H1 (cell line): ENCODE measurements around the gene AHDC1. TPM values are rescaled to one million over a fixed set of nuclear protein-coding genes. Genes with fewer than 3 reads are reported as not detected.

Source experiments
- CTCF ChIA-PET: fragments of 300-600 bp; sonication (Branson Sonifier 250); formaldehyde crosslinking; loops from one replicate; lab custom pipeline; 2021; ENCODE audit not compliant: partially characterized antibody; lab: Charles Lee
- POLR2A ChIA-PET: fragments of 300-600 bp; sonication (Branson Sonifier 250); formaldehyde crosslinking; loops from one replicate; lab custom pipeline; 2021; ENCODE audit warnings: inconsistent platforms; ENCODE audit not compliant: partially characterized antibody; lab: Charles Lee
- DNase-seq, 2 experiments: peaks; one replicate each; pipeline versions ENCODE4 v3.0.0 to v3.0.0-alpha.2; 2010 to 2022; ENCODE audit warnings: low spot score in 2 of 2, low read depth in 1 of 2, mixed read lengths in 1 of 2
- FAIRE-seq: peaks from 2 replicates; lab custom pipeline; 2011; peaks lifted over from hg19 to GRCh38; lab: Jason Lieb, UNC
- H2AFZ ChIP-seq: 2 replicates; pipeline ENCODE4 v1.8.1; 2012; ENCODE audit warnings: low read length, inconsistent platforms
- H2AK5ac ChIP-seq: 2 replicates; pipeline ENCODE4 v1.6.1; 2013; ENCODE audit warnings: low read depth, low read length
- H2BK120ac ChIP-seq: replicated peaks from 2 replicates; pipeline ENCODE3; 2013; ENCODE audit warnings: low read depth, low read length, inconsistent platforms
- H2BK12ac ChIP-seq: 2 replicates; pipeline ENCODE4 v1.6.1; 2013; ENCODE audit warnings: low read depth, low read length
- H2BK15ac ChIP-seq: 2 replicates; pipeline ENCODE4 v1.6.1; 2013; ENCODE audit warnings: low read length
- H2BK20ac ChIP-seq: 2 replicates; pipeline ENCODE4 v1.6.1; 2013; ENCODE audit warnings: low read length
- H2BK5ac ChIP-seq: 2 replicates; pipeline ENCODE4 v1.6.1; 2013; ENCODE audit warnings: low read depth, low read length
- H3K14ac ChIP-seq: 2 replicates; pipeline ENCODE4 v1.6.1; 2013; ENCODE audit warnings: inconsistent platforms; ENCODE audit not compliant: insufficient read length
- H3K18ac ChIP-seq: 2 replicates; pipeline ENCODE4 v1.6.1; 2013; ENCODE audit warnings: low read length; ENCODE audit errors: extremely low read depth
- H3K23ac ChIP-seq: 2 replicates; pipeline ENCODE4 v1.6.1; 2013; ENCODE audit warnings: inconsistent platforms; ENCODE audit not compliant: insufficient read length
- H3K23me2 ChIP-seq: 2 replicates; pipeline ENCODE4 v1.6.1; 2013; ENCODE audit warnings: low read depth, low read length
- H3K27ac ChIP-seq: 2 replicates; pipeline ENCODE4 v1.6.1; 2011; ENCODE audit warnings: low read depth, low read length, inconsistent platforms
- H3K27me3 ChIP-seq, 4 experiments: replicated peaks in 1 of 4; 1 replicate in 1 of 4; 2 replicates in 3 of 4; pipeline versions ENCODE4 v1.6.1 to v1.8.1; 2011 to 2013; ENCODE audit warnings: low read length in 3 of 4, mild to moderate bottlenecking in 3 of 4, inconsistent platforms in 2 of 4, mixed read lengths in 2 of 4, moderate library complexity in 1 of 4; ENCODE audit not compliant: control insufficient read depth in 3 of 4, insufficient read depth in 3 of 4; ENCODE audit errors: extremely low read depth in 1 of 4
- H3K36me3 ChIP-seq, 4 experiments: 2 replicates each; pipeline versions ENCODE4 v1.6.1 to v1.8.1; 2011 to 2013; ENCODE audit warnings: mild to moderate bottlenecking in 4 of 4, low read length in 3 of 4, moderate library complexity in 2 of 4, control low read depth in 1 of 4, inconsistent platforms in 1 of 4; ENCODE audit not compliant: insufficient read depth in 4 of 4, control insufficient read depth in 2 of 4
- H3K4ac ChIP-seq: replicated peaks from 2 replicates; pipeline ENCODE3; 2013; ENCODE audit warnings: low read length, low read depth, mixed read lengths, inconsistent platforms; ENCODE audit not compliant: insufficient read length
- H3K4me1 ChIP-seq, 4 experiments: replicated peaks in 1 of 4; 1 replicate in 1 of 4; 2 replicates in 3 of 4; pipeline versions ENCODE4 v1.6.1 to v1.8.1; 2011 to 2013; ENCODE audit warnings: low read length in 3 of 4, inconsistent platforms in 2 of 4, mixed read lengths in 1 of 4; ENCODE audit not compliant: insufficient read depth in 4 of 4, control insufficient read depth in 3 of 4
- H3K4me2 ChIP-seq, 2 experiments: 2 replicates each; pipeline versions ENCODE4 v1.6.1 to v1.8.1; 2011 to 2013; ENCODE audit warnings: low read depth in 2 of 2, low read length in 2 of 2, control low read depth in 1 of 2, inconsistent platforms in 1 of 2, mild to moderate bottlenecking in 1 of 2; ENCODE audit not compliant: insufficient read depth in 1 of 2
- H3K4me3 ChIP-seq, 4 experiments: fragments of 200-600, 300-600 bp in 1 of 4; sonication (generic), shearing (Covaris generic), sonication (Bioruptor Twin) in 1 of 4; 2 replicates each; pipeline versions ENCODE4 v1.5.1 to v1.8.1; 2011 to 2016; ENCODE audit warnings: low read length in 4 of 4, low read depth in 3 of 4, control low read depth in 2 of 4, inconsistent platforms in 2 of 4, mild to moderate bottlenecking in 2 of 4, mixed read lengths in 1 of 4, moderate library complexity in 1 of 4; ENCODE audit not compliant: insufficient read depth in 2 of 4; ENCODE audit errors: extremely low read depth in 1 of 4
- H3K56ac ChIP-seq: replicated peaks from 2 replicates; pipeline ENCODE3; 2013; ENCODE audit warnings: low read depth, mild to moderate bottlenecking, mixed read lengths, low read length, inconsistent platforms; ENCODE audit not compliant: insufficient read length
- H3K79me1 ChIP-seq: 2 replicates; pipeline ENCODE4 v1.6.1; 2013; ENCODE audit warnings: low read depth, low read length, control low read depth
- H3K79me2 ChIP-seq, 2 experiments: 2 replicates each; pipeline versions ENCODE4 v1.6.1 to v1.8.1; 2012 to 2013; ENCODE audit warnings: low read length in 2 of 2, mild to moderate bottlenecking in 2 of 2, inconsistent platforms in 1 of 2; ENCODE audit not compliant: insufficient read depth in 2 of 2, control insufficient read depth in 1 of 2
- H3K9ac ChIP-seq, 4 experiments: replicated peaks in 1 of 4; 1 replicate in 1 of 4; 2 replicates in 3 of 4; pipeline versions ENCODE4 v1.6.1 to v1.8.1; 2011 to 2013; ENCODE audit warnings: low read depth in 3 of 4, low read length in 3 of 4, control low read depth in 2 of 4, mild to moderate bottlenecking in 2 of 4, moderate library complexity in 2 of 4, inconsistent platforms in 1 of 4; ENCODE audit errors: extremely low read depth in 1 of 4
- H3K9me3 ChIP-seq, 2 experiments: 2 replicates each; pipeline versions ENCODE4 v1.6.1 to v1.8.1; 2012 to 2013; ENCODE audit warnings: mild to moderate bottlenecking in 2 of 2, moderate library complexity in 2 of 2, control low read depth in 1 of 2, inconsistent platforms in 1 of 2, low read depth in 1 of 2, low read length in 1 of 2, mixed read lengths in 1 of 2; ENCODE audit not compliant: insufficient read depth in 2 of 2
- H4K20me1 ChIP-seq, 2 experiments: replicated peaks in 1 of 2; 2 replicates each; pipeline versions ENCODE3 to v1.8.1; 2011 to 2013; ENCODE audit warnings: inconsistent platforms in 2 of 2, low read length in 2 of 2, mild to moderate bottlenecking in 1 of 2; ENCODE audit not compliant: insufficient read depth in 2 of 2, control insufficient read depth in 1 of 2
- H4K5ac ChIP-seq: 2 replicates; pipeline ENCODE4 v1.6.1; 2013; ENCODE audit warnings: low read length, low read depth, mixed read lengths, inconsistent platforms; ENCODE audit not compliant: insufficient read length
- H4K8ac ChIP-seq: 2 replicates; pipeline ENCODE4 v1.8.0; 2013; ENCODE audit warnings: mild to moderate bottlenecking, moderate library complexity, low read length, inconsistent platforms; ENCODE audit not compliant: insufficient read depth; ENCODE audit errors: extremely low read depth
- H4K91ac ChIP-seq: replicated peaks from 2 replicates; pipeline ENCODE3; 2013; ENCODE audit warnings: low read length, mixed read lengths, inconsistent platforms; ENCODE audit not compliant: insufficient read length
- RFX5 ChIP-seq: IDR thresholded peaks from 2 replicates; pipeline ENCODE4 v1.6.1; 2011; ENCODE audit warnings: low read depth, low read length, improper control_type of control experiment, borderline replicate concordance
- TAF1 ChIP-seq: IDR thresholded peaks from 2 replicates; pipeline ENCODE4 v1.6.1; 2011; ENCODE audit warnings: mild to moderate bottlenecking, low read depth, low read length
- YY1 ChIP-seq: IDR thresholded peaks from 2 replicates; pipeline ENCODE4 v1.6.1; 2011; ENCODE audit warnings: low read depth, mild to moderate bottlenecking, low read length
- WGBS, 2 experiments: shearing (Covaris generic) in 1 of 2; methylation state at CpG; one replicate each; pipeline versions ENCODE4 v1.1.6 to v1.1.7; 2013 to 2015; ENCODE audit warnings: low lambda C conversion rate in 2 of 2, mixed read lengths in 2 of 2, inconsistent platforms in 1 of 2, low coverage in 1 of 2, missing lambda C conversion rate in 1 of 2; ENCODE audit not compliant: insufficient replicate concordance in 2 of 2, insufficient coverage in 1 of 2, insufficient read length in 1 of 2; ENCODE audit errors: extremely low coverage in 1 of 2, missing lambda C conversion rate in 1 of 2; 5-methylcytosine and 5-hydroxymethylcytosine counted together
- polyA plus RNA-seq, 7 experiments: library from polyadenylated mRNA; depleted of rRNA in 3 of 7; stranded (reverse) in 5 of 7; unstranded in 2 of 7; fragments of >200 nt in 5 of 7; fragments of 200-250 nt in 2 of 7; gene quantifications; 1 replicate in 5 of 7; 2 replicates in 1 of 7; 4 replicates in 1 of 7; pipeline versions ENCODE4 v1.2.1 to v1.2.3, GENCODE V29; 2011 to 2013; ENCODE audit warnings: missing spikeins in 2 of 7, mixed read lengths in 2 of 7
- total RNA-seq: library from RNA; stranded (reverse); fragmentation: NEBNext Ultra II Directional; extraction: Animal tissue kit (Norgen Biotek cat#: 25700); gene quantifications from 2 replicates; pipeline ENCODE4 v1.2.1, GENCODE V29; 2021

Gene AHDC1
- total and polyA plus RNA-seq, 2 of the 8 experiments (the other 6 are each of a cell fraction or from before 2014, with no cell fraction given): 4.4 to 35.1 TPM

GRCh38 chr1:27589841-27590426 is 14.0 kb downstream of the AHDC1 start:
- Histone ChIP-seq H3K18ac (no peak overlapping the region), H3K4me3 (no peak overlapping the region), H3K79me1 (peaks cover 28% of the 10 kb centered on the region), H3K27me3 (peaks cover 0 to 2% (median 0%) of the 10 kb centered on the region in 4 experiments; a peak in 1 of 7 replicates), H2BK12ac (0 out of 2 replicates have a peak overlapping the region, but pooled peaks have one; percentile 68), H4K8ac (peak overlapping the region; percentile 4; the same call in 1 of the 2 replicates), H3K14ac (no peak overlapping the region), H2AFZ (no peak overlapping the region), H3K4ac (no peak overlapping the region), H3K27ac (no peak overlapping the region), H4K91ac (no peak overlapping the region), H3K36me3 (peaks cover 0 to 7% (median 0%) of the 10 kb centered on the region in 4 experiments; a peak in 1 of 8 replicates), H3K79me2 (peaks cover 0 to 65% of the 10 kb centered on the region in 2 experiments; a peak in 2 of 4 replicates), H3K23me2 (peaks cover 6% of the 10 kb centered on the region; the same call in 1 of the 2 replicates), H2AK5ac (no peak overlapping the region), H3K4me2 (no peak overlapping the region), H2BK5ac (peak overlapping the region; percentile 60), H2BK20ac (no peak overlapping the region), H4K20me1 (peaks cover 10 to 27% of the 10 kb centered on the region in 2 experiments), H3K23ac (no peak overlapping the region)
- WGBS, 2 experiments: 85% methylated on average over 11 of the region's 13 CpGs; no CpG with 5 or more reads in 1 of the 2 experiments
- CTCF ChIA-PET: interaction anchor here (0.7 to 37.8 kb wide), 6 partner anchors 11 to 93 kb away, joined by 3 to 1807 read pairs (median 6); no protein-coding TSS in a partner anchor
- FAIRE-seq: no peak
- TF ChIP-seq YY1 (0 out of 2 replicates have a peak, but pooled peaks have one; percentile 23), TAF1 (no peak), RFX5 (no peak)
- TF ChIP-seq, all 59 proteins: peak for 1
- no peak overlapping the region for H3K56ac ChIP-seq
- H3K9me3 ChIP-seq: no peaks in the 10 kb centered on the region
- no peak overlapping the region; the same call in 1 of the 2 replicates for H2BK15ac ChIP-seq
- H2BK120ac ChIP-seq: no peak overlapping the region
- H3K9ac ChIP-seq: no peak overlapping the region
- H3K4me1 ChIP-seq: peaks cover 7 to 45% (median 33%) of the 10 kb centered on the region in 4 experiments
- no peak overlapping the region for H4K5ac ChIP-seq
- POLR2A ChIA-PET: interaction anchor here (4.5 to 13.5 kb wide), 2 partner anchors 11 to 14 kb away, joined by 23 to 355 read pairs; no protein-coding TSS in a partner anchor
- DNase-seq: no peak
